HepG2 (cell line): ENCODE data around the gene VAV2. TPM values are rescaled to one million over a fixed set of nuclear protein-coding genes. Genes with fewer than 3 reads are reported as not detected.
A peak's percentile ranks its signal among the peaks of the same experiment; 100 is the strongest.

Experiments used
- CBX5 ChIP-seq: sonication (generic); formaldehyde crosslinking; IDR thresholded peaks from 2 replicates; pipeline ENCODE4 v1.4.0; 2020; ENCODE audit warnings: missing genetic modification reagents, borderline replicate concordance
- ELF1 ChIP-seq: sonication (generic); formaldehyde crosslinking; IDR thresholded peaks from 2 replicates; pipeline ENCODE4 v1.4.0; 2020; ENCODE audit warnings: missing genetic modification reagents
- IRF2 ChIP-seq: IDR thresholded peaks from 2 replicates; pipeline ENCODE4 v1.6.1; 2018; ENCODE audit warnings: missing genetic modification reagents, missing compliant biosample characterization
- MAZ ChIP-seq, 2 experiments: sonication (generic) in 1 of 2; formaldehyde crosslinking in 1 of 2; IDR thresholded peaks; 2 replicates each; pipeline versions ENCODE4 v1.5.0 to v1.6.1; 2012 to 2020; ENCODE audit warnings: low read depth in 2 of 2, mild to moderate bottlenecking in 2 of 2, borderline replicate concordance in 1 of 2, improper control_type of control experiment in 1 of 2, low read length in 1 of 2, missing genetic modification reagents in 1 of 2, moderate library complexity in 1 of 2
- MEF2D ChIP-seq: sonication (generic); formaldehyde crosslinking; IDR thresholded peaks from 2 replicates; pipeline ENCODE4 v1.5.1; 2020; ENCODE audit warnings: mild to moderate bottlenecking, missing genetic modification reagents
- MIER3 ChIP-seq: IDR thresholded peaks from 2 replicates; pipeline ENCODE4 v1.6.1; 2016; ENCODE audit warnings: missing compliant biosample characterization, borderline replicate concordance
- ONECUT2 ChIP-seq: sonication (generic); formaldehyde crosslinking; IDR thresholded peaks from 2 replicates; pipeline ENCODE4 v1.4.0; 2020; ENCODE audit warnings: missing genetic modification reagents
- SOX13 ChIP-seq, 3 experiments: fragments of 450-650 bp in 1 of 3; sonication (generic) in 1 of 3; formaldehyde crosslinking in 1 of 3; IDR thresholded peaks in 2 of 3; conservative IDR thresholded peaks in 1 of 3; 2 replicates each; pipeline versions ENCODE4 v1.5.0 to v1.6.1; 2016 to 2020; ENCODE audit warnings: antibody characterized with exemption in 1 of 3, mild to moderate bottlenecking in 1 of 3, missing compliant biosample characterization in 1 of 3, missing genetic modification reagents in 1 of 3, moderate library complexity in 1 of 3
- ZNF230 ChIP-seq: sonication (generic); formaldehyde crosslinking; IDR thresholded peaks from 2 replicates; pipeline ENCODE4 v1.4.0; 2020; ENCODE audit warnings: mild to moderate bottlenecking, missing genetic modification reagents
- ZNF777 ChIP-seq: sonication (generic); formaldehyde crosslinking; IDR thresholded peaks from 2 replicates; pipeline ENCODE4 v1.4.0; 2020; ENCODE audit warnings: missing genetic modification reagents
- polyA plus RNA-seq, 8 experiments: library from polyadenylated mRNA; depleted of rRNA in 3 of 8; stranded (reverse) in 7 of 8; unstranded in 1 of 8; fragments of >200 nt; fragmentation: Illumina TruSeq in 4 of 8; extraction: Trizol in 4 of 8; gene quantifications; 2 replicates each; pipeline versions ENCODE4 v1.2.1 to v1.2.3, GENCODE V29; 2011 to 2016; ENCODE audit warnings: low read depth in 4 of 8, missing spikeins in 1 of 8, mixed read lengths in 1 of 8; ENCODE audit not compliant: insufficient read depth in 1 of 8
- total RNA-seq, 5 experiments: library from RNA; depleted of rRNA; stranded (reverse); fragments of >200 nt; fragmentation: Illumina TruSeq; extraction: Trizol; gene quantifications; 2 replicates each; pipeline ENCODE4 v1.2.3, GENCODE V29; 2016; ENCODE audit warnings: low read depth in 1 of 5
- TF ChIP-seq, protein P1 (sequence below): sonication (generic); formaldehyde crosslinking; IDR thresholded peaks from 2 replicates; pipeline ENCODE4 v1.4.0; 2020; ENCODE audit warnings: missing genetic modification reagents
- TF ChIP-seq, protein P2 (sequence below): sonication (generic); formaldehyde crosslinking; IDR thresholded peaks from 2 replicates; pipeline ENCODE4 v1.4.0; 2020; ENCODE audit warnings: missing genetic modification reagents
- TF ChIP-seq, protein P3 (sequence below): IDR thresholded peaks from 2 replicates; pipeline ENCODE4 v1.6.1; 2016; ENCODE audit warnings: missing compliant biosample characterization, missing genetic modification reagents, borderline replicate concordance
- TF ChIP-seq, protein P4 (sequence below): sonication (generic); formaldehyde crosslinking; IDR thresholded peaks from 2 replicates; pipeline ENCODE4 v1.8.0; 2022; ENCODE audit warnings: low read depth, missing genetic modification reagents
- TF ChIP-seq, protein P5 (sequence below): IDR thresholded peaks from 2 replicates; pipeline ENCODE4 v1.6.1; 2016; ENCODE audit warnings: low read depth, missing genetic modification reagents, missing compliant biosample characterization

Gene VAV2
- total and polyA plus RNA-seq, 2 of the 13 experiments (the other 11 are each of a cell fraction or from before 2014, with no cell fraction given), result 22.5 to 22.9 TPM

DNA sequence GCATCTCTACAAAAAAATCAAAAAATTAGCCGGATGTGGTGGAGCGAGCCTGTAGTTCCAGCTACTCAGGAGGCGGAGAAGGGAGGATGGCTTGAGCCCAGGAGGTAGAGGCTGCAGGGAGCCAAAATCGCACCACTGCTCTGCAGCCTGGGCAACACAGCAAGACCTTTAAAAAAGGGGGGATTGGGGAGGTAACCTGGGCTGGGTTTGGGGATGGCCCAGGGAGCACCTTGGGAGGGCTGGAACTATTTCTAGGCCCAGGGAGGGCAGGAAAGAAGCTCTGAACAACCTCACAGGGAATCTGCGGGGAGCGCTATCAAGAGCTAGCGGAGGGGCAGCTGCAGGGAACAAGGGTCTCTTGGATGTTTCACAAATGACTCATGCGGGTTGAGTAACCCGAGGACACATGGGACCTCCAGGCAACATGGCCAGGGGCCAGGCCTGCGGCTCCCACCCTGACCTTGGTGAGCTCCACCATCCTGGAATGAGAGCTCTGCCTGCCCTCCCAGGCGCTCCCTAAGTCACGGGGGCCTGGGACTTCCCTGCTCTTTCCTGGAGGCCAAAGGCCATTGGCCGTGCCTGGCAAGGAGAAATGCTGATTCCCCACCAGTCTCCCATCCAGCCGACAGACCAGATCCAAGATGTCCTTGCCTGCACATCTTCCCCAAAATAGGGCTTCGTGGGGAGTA is 277.4 kb downstream of the VAV2 start (continued):
- peak; percentile 72 for TF ChIP-seq MEF2D (CRISPR knock-in tag)
- TF ChIP-seq, protein P1, sequence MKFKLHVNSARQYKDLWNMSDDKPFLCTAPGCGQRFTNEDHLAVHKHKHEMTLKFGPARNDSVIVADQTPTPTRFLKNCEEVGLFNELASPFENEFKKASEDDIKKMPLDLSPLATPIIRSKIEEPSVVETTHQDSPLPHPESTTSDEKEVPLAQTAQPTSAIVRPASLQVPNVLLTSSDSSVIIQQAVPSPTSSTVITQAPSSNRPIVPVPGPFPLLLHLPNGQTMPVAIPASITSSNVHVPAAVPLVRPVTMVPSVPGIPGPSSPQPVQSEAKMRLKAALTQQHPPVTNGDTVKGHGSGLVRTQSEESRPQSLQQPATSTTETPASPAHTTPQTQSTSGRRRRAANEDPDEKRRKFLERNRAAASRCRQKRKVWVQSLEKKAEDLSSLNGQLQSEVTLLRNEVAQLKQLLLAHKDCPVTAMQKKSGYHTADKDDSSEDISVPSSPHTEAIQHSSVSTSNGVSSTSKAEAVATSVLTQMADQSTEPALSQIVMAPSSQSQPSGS (CRISPR knock-in tag), result peak; percentile 95
- TF ChIP-seq ZNF230, result peak; percentile 73; the same call in 1 of the 2 replicates
- TF ChIP-seq ELF1 (CRISPR knock-in tag), result 0 out of 2 replicates have a peak, but pooled peaks have one; percentile 33
- TF ChIP-seq IRF2 (CRISPR knock-in tag), result peak; percentile 83
- TF ChIP-seq SOX13 (IDR thresholded peaks at IDR 0.05), result 0 out of 2 replicates have a peak, but pooled peaks have one; percentile 27
- peak in 1 of 2 experiments; percentile 83; a peak in 2 of 4 replicates for TF ChIP-seq SOX13 (CRISPR knock-in tag; conservative IDR thresholded peaks at IDR 0.05 in 1 of 2, IDR thresholded peaks at IDR 0.05 in 1 of 2)
- TF ChIP-seq, protein P2, sequence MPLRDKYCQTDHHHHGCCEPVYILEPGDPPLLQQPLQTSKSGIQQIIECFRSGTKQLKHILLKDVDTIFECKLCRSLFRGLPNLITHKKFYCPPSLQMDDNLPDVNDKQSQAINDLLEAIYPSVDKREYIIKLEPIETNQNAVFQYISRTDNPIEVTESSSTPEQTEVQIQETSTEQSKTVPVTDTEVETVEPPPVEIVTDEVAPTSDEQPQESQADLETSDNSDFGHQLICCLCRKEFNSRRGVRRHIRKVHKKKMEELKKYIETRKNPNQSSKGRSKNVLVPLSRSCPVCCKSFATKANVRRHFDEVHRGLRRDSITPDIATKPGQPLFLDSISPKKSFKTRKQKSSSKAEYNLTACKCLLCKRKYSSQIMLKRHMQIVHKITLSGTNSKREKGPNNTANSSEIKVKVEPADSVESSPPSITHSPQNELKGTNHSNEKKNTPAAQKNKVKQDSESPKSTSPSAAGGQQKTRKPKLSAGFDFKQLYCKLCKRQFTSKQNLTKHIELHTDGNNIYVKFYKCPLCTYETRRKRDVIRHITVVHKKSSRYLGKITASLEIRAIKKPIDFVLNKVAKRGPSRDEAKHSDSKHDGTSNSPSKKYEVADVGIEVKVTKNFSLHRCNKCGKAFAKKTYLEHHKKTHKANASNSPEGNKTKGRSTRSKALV (CRISPR knock-in tag), result peak; percentile 75; the same call in 1 of the 2 replicates
- peak; percentile 25; the same call in 1 of the 2 replicates for TF ChIP-seq MAZ (IDR thresholded peaks at IDR 0.05; ENCODE audit: borderline replicate concordance, low read depth, low read length)
- peak; percentile 66 for TF ChIP-seq MAZ (CRISPR knock-in tag; IDR thresholded peaks at IDR 0.05; ENCODE audit: low read depth)
- peak; percentile 62; the same call in 1 of the 2 replicates for TF ChIP-seq CBX5
- peak; percentile 46; the same call in 1 of the 2 replicates for TF ChIP-seq ONECUT2
- TF ChIP-seq, protein P3, sequence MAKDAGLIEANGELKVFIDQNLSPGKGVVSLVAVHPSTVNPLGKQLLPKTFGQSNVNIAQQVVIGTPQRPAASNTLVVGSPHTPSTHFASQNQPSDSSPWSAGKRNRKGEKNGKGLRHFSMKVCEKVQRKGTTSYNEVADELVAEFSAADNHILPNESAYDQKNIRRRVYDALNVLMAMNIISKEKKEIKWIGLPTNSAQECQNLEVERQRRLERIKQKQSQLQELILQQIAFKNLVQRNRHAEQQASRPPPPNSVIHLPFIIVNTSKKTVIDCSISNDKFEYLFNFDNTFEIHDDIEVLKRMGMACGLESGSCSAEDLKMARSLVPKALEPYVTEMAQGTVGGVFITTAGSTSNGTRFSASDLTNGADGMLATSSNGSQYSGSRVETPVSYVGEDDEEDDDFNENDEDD (CRISPR knock-in tag), result peak; percentile 67; the same call in 1 of the 2 replicates
- peak; percentile 71; the same call in 1 of the 2 replicates for TF ChIP-seq MIER3 (CRISPR knock-in tag)
- TF ChIP-seq, protein P4, sequence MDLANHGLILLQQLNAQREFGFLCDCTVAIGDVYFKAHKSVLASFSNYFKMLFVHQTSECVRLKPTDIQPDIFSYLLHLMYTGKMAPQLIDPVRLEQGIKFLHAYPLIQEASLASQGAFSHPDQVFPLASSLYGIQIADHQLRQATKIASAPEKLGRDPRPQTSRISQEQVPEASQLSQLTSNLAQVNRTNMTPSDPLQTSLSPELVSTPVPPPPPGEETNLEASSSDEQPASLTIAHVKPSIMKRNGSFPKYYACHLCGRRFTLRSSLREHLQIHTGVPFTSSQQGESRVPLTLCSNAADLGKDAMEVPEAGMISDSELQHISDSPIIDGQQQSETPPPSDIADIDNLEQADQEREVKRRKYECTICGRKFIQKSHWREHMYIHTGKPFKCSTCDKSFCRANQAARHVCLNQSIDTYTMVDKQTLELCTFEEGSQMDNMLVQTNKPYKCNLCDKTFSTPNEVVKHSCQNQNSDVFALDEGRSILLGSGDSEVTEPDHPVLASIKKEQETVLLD (CRISPR knock-in tag), result no peak; the same call in 1 of the 2 replicates
- TF ChIP-seq, protein P5, sequence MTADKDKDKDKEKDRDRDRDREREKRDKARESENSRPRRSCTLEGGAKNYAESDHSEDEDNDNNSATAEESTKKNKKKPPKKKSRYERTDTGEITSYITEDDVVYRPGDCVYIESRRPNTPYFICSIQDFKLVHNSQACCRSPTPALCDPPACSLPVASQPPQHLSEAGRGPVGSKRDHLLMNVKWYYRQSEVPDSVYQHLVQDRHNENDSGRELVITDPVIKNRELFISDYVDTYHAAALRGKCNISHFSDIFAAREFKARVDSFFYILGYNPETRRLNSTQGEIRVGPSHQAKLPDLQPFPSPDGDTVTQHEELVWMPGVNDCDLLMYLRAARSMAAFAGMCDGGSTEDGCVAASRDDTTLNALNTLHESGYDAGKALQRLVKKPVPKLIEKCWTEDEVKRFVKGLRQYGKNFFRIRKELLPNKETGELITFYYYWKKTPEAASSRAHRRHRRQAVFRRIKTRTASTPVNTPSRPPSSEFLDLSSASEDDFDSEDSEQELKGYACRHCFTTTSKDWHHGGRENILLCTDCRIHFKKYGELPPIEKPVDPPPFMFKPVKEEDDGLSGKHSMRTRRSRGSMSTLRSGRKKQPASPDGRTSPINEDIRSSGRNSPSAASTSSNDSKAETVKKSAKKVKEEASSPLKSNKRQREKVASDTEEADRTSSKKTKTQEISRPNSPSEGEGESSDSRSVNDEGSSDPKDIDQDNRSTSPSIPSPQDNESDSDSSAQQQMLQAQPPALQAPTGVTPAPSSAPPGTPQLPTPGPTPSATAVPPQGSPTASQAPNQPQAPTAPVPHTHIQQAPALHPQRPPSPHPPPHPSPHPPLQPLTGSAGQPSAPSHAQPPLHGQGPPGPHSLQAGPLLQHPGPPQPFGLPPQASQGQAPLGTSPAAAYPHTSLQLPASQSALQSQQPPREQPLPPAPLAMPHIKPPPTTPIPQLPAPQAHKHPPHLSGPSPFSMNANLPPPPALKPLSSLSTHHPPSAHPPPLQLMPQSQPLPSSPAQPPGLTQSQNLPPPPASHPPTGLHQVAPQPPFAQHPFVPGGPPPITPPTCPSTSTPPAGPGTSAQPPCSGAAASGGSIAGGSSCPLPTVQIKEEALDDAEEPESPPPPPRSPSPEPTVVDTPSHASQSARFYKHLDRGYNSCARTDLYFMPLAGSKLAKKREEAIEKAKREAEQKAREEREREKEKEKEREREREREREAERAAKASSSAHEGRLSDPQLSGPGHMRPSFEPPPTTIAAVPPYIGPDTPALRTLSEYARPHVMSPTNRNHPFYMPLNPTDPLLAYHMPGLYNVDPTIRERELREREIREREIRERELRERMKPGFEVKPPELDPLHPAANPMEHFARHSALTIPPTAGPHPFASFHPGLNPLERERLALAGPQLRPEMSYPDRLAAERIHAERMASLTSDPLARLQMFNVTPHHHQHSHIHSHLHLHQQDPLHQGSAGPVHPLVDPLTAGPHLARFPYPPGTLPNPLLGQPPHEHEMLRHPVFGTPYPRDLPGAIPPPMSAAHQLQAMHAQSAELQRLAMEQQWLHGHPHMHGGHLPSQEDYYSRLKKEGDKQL, result 0 out of 2 replicates have a peak, but pooled peaks have one; percentile 77
- TF ChIP-seq ZNF777 (CRISPR knock-in tag), result peak; percentile 36; the same call in 1 of the 2 replicates
